ENCODE results near the gene TRPC4AP.

Gene TRPC4AP

DNA sequence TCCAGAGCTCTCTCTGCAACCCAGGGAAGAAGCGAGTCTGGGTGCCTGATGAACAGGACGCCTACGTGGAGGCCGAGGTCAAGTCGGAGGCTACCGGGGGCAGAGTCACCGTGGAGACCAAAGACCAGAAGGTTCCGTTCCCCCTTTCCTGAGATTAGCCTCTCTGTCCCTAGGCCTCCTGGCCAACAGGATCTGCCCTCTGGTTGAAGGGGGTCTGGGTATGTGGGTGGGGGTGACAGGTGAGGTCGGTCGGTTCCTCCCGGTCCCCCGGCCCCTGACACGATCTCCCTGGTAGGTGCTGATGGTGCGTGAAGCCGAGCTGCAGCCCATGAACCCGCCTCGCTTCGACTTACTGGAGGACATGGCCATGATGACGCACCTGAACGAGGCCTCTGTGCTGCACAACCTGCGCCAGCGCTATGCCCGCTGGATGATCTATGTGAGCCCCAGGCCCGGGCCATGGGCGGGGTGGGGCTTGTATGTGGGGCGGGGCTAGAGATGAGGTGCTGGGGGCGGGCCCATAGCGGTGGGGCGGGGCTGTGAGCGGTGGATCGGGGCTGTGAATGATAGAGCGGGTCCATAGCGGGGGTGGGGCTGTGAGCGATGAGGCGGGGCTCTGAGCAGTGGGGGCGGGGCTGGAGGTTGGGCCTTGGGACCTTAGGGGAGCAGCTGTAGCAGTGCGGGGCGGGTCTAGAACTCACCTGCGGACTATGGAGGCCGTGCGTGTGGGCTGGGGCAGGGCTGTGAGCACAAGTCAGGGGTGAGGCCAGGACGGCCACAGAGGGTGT is 113.0 kb downstream of the TRPC4AP start:
- Histone ChIP-seq H3K4me3 (ENCODE audit: low read length) (no peak overlapping the region), H3K9me3 (replicated peaks; ENCODE audit: low read length) (no peaks in the 10 kb centered on the region), H3K9ac (ENCODE audit: low read depth, low read length) (no peak overlapping the region), H3K4me1 (ENCODE audit: control insufficient read depth, insufficient read depth, low read length) (no peaks in the 10 kb centered on the region), H3K36me3 (ENCODE audit: insufficient read depth, low read length) (no peaks in the 10 kb centered on the region), H3K27me3 (ENCODE audit: control insufficient read depth, insufficient read depth, low read length) (peaks cover 31% of the 10 kb centered on the region), H3K4me2 (ENCODE audit: low read length) (no peak overlapping the region)

DNA sequence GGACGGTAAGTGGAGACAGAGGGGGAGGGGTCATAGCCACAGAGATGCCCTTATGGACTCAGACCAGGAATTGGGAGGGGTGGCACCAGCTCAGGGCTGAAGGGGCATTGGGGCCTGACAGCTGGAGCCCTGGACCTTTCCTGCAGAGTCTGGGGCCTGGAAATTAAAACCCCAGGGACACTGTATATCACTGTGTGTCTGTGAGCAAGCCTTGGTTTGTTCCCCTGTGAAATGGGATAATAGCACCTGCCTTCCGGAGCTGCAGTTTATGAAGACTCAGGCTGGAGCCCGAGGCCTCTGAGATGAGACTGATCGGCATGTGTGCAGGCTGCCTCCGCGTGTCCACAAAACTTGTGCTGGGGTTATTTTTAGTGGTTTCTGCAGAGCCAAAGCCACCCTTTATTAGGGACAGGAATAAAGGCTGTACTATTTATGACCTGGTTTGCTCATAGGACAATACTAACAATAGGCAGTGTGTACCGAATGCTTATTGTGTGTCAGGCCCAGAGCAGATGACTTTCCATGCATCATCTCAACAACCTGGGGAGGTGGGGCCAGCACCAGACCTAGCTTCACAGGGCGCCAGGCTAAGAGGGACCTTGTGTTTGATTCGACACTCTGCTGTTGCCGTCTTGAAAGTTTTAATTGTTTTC is 114.4 kb downstream of the TRPC4AP start:
- Histone ChIP-seq H3K36me3 (ENCODE audit: insufficient read depth, low read length) (no peaks in the 10 kb centered on the region), H3K4me1 (ENCODE audit: control insufficient read depth, insufficient read depth, low read length) (no peaks in the 10 kb centered on the region), H3K4me2 (ENCODE audit: low read length) (no peak overlapping the region), H3K9ac (ENCODE audit: low read depth, low read length) (no peak overlapping the region), H3K27me3 (ENCODE audit: control insufficient read depth, insufficient read depth, low read length) (peaks cover 27% of the 10 kb centered on the region), H3K9me3 (replicated peaks; ENCODE audit: low read length) (no peaks in the 10 kb centered on the region), H3K4me3 (ENCODE audit: low read length) (no peak overlapping the region)

DNA sequence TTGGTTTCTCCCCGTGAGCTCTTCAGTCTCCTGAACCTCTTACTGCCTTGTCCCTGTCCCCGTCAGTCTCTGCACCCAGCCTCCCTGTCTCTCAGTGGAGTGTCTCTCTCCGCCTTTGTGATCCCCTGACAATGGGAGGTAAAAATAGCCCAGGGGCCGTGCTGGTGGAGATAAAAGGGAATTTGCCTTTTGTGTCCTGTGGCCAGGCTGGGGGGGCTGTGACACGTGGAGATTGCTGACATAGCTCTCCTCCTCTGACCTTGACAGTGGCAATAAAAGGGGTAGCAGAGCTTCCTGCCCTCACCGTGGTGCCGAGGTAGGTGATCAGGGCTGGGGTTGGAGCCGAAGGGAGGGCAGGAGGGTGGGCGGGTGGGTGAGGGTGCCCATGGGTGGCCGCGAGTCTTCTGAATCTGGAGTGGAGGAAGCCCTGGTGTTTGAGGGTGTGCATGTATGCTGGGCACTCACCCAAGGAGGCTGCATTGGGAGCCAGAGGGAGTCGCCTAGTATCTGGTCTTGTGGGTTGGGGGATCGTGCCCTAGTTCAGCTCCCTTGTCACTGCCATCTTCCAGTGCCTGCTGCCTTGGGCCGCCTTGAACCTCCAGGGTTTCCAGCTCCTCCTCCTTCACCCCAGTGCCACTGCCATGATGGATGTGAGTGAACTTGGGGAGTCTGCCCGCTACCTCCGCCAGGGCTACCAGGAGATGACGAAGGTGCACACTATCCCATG is 115.1 kb downstream of the TRPC4AP start:
- Histone ChIP-seq H3K4me1 (ENCODE audit: control insufficient read depth, insufficient read depth, low read length) (no peaks in the 10 kb centered on the region), H3K9ac (ENCODE audit: low read depth, low read length) (no peak overlapping the region), H3K9me3 (replicated peaks; ENCODE audit: low read length) (no peaks in the 10 kb centered on the region), H3K4me3 (ENCODE audit: low read length) (no peak overlapping the region), H3K4me2 (ENCODE audit: low read length) (no peak overlapping the region), H3K36me3 (ENCODE audit: insufficient read depth, low read length) (no peaks in the 10 kb centered on the region), H3K27me3 (ENCODE audit: control insufficient read depth, insufficient read depth, low read length) (peaks cover 24% of the 10 kb centered on the region)

- H3K27me3 ChIP-seq (ENCODE audit: control insufficient read depth, insufficient read depth, low read length): peaks cover 33% of the 10 kb centered on the region
- no peaks in the 10 kb centered on the region for H3K9me3 ChIP-seq (replicated peaks; ENCODE audit: low read length)
- no peaks in the 10 kb centered on the region for H3K36me3 ChIP-seq (ENCODE audit: insufficient read depth, low read length)
- H3K9ac ChIP-seq (ENCODE audit: low read depth, low read length): no peak overlapping the region
- H3K4me3 ChIP-seq (ENCODE audit: low read length): no peak overlapping the region
- H3K4me1 ChIP-seq (ENCODE audit: control insufficient read depth, insufficient read depth, low read length): no peaks in the 10 kb centered on the region
- no peak overlapping the region for H3K4me2 ChIP-seq (ENCODE audit: low read length)
Observed at GRCh38 chr20:34976286-34976685, 116.3 kb downstream of the TRPC4AP start.

DNA sequence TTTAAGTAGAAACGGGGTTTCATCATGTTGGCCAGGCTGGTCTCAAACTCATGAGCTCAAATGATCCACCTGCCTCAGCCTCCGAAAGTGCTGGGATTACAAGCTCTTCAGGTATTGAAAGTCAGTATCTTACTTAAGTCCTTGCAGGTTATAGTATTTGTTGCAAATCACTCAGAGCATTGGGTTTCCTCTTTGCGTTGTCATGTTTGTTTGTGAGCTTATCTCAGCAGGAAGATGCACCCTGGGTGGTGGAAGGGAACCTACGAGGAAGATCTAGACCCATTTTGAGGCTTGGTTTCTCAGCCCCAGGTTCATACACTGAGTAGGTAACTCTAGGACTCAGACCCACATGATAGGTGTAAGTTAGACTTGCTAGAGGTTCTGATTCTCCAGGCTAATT is 118.4 kb downstream of the TRPC4AP start:
- Histone ChIP-seq H3K4me1 (ENCODE audit: control insufficient read depth, insufficient read depth, low read length) (no peaks in the 10 kb centered on the region), H3K9me3 (replicated peaks; ENCODE audit: low read length) (no peaks in the 10 kb centered on the region), H3K9ac (ENCODE audit: low read depth, low read length) (no peak overlapping the region), H3K4me3 (ENCODE audit: low read length) (no peak overlapping the region), H3K27me3 (ENCODE audit: control insufficient read depth, insufficient read depth, low read length) (peaks cover 33% of the 10 kb centered on the region), H3K4me2 (ENCODE audit: low read length) (no peak overlapping the region), H3K36me3 (ENCODE audit: insufficient read depth, low read length) (no peaks in the 10 kb centered on the region)

- Histone ChIP-seq H3K36me3 (ENCODE audit: insufficient read depth, low read length) (no peaks in the 10 kb centered on the region), H3K9ac (ENCODE audit: low read depth, low read length) (no peak overlapping the region), H3K4me3 (ENCODE audit: low read length) (no peak overlapping the region), H3K9me3 (replicated peaks; ENCODE audit: low read length) (no peaks in the 10 kb centered on the region), H3K27me3 (ENCODE audit: control insufficient read depth, insufficient read depth, low read length) (peaks cover 28% of the 10 kb centered on the region), H3K4me1 (ENCODE audit: control insufficient read depth, insufficient read depth, low read length) (no peaks in the 10 kb centered on the region), H3K4me2 (ENCODE audit: low read length) (no peak overlapping the region)
Observed at GRCh38 chr20:34971561-34972235, 120.9 kb downstream of the TRPC4AP start.

DNA sequence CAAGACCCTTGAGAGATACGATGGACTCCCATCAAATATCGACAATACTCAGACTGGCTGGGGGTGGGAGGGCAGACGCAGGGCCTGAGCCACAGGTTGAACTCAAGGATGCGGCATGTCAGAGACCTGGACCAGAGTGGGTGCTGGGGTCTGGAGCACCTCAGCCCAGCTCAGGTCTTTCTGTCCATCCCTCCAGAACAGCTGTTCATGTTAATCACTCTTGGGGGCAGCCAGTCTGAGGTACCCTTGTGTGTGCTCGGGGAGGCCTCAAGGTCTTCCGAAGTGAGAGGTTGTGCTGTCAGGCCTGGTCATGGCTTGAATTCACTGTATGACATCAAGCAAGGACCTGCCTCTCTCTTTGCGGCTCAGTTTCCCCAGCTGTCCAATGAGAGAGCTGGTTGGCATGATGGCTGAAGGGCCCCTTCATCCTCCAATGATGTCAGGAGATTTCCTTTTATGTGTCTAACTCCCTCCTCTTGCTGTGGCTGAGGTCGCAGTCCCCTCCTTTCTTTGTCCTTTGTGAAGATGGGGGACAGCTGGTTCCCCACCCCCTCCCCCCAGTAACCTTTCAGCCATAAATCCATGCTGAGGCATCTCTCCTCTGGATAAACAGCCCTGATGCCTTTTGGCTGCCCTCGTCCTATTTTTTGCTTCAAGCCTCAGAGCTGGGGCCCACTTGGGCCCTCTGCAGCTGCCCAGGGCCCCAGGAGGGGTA is 121.6 kb downstream of the TRPC4AP start:
- Histone ChIP-seq H3K9me3 (replicated peaks; ENCODE audit: low read length) (no peaks in the 10 kb centered on the region), H3K4me2 (ENCODE audit: low read length) (no peak overlapping the region), H3K36me3 (ENCODE audit: insufficient read depth, low read length) (no peaks in the 10 kb centered on the region), H3K4me3 (ENCODE audit: low read length) (no peak overlapping the region), H3K9ac (ENCODE audit: low read depth, low read length) (no peak overlapping the region), H3K27me3 (ENCODE audit: control insufficient read depth, insufficient read depth, low read length) (peaks cover 21% of the 10 kb centered on the region), H3K4me1 (ENCODE audit: control insufficient read depth, insufficient read depth, low read length) (no peaks in the 10 kb centered on the region)

DNA sequence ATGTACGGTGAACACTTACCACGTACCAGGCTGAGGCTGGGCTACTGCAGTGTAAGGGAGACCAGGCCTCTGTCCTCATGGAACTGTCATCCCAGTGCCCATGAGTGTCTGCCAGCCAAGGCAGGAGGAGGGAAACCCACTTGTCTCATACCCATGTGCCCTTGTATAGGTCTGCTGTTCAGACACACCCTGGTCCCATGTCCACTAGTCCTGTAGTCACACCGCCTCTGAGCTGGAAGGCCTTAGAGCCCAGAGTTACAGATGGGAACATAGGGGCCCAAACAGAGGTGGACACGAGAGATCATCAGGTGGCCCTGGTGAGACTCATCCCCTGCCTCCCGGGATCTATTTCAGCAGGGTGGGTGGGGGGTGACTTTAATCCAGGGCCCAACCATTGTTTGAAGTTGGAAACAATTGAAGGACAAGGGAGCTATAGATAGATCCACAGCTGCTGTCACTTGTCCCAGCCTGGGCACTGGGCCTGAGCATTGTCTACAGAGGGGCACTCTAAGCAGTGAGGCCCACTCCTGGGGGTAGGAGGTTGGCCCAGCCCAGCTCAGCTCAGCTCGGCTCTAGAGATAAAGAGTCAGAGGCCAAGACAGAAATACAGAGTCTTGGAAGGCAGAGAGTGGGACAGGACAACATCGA is 122.3 kb downstream of the TRPC4AP start:
- Histone ChIP-seq H3K9ac (ENCODE audit: low read depth, low read length) (no peak overlapping the region), H3K4me2 (ENCODE audit: low read length) (no peak overlapping the region), H3K36me3 (ENCODE audit: insufficient read depth, low read length) (no peaks in the 10 kb centered on the region), H3K4me1 (ENCODE audit: control insufficient read depth, insufficient read depth, low read length) (no peaks in the 10 kb centered on the region), H3K9me3 (replicated peaks; ENCODE audit: low read length) (no peaks in the 10 kb centered on the region), H3K27me3 (ENCODE audit: control insufficient read depth, insufficient read depth, low read length) (peaks cover 18% of the 10 kb centered on the region), H3K4me3 (ENCODE audit: low read length) (no peak overlapping the region)

- H3K4me2 ChIP-seq (ENCODE audit: low read length): no peak overlapping the region
- no peak overlapping the region for H3K9ac ChIP-seq (ENCODE audit: low read depth, low read length)
- H3K27me3 ChIP-seq (ENCODE audit: control insufficient read depth, insufficient read depth, low read length): peaks cover 9% of the 10 kb centered on the region
- no peaks in the 10 kb centered on the region for H3K36me3 ChIP-seq (ENCODE audit: insufficient read depth, low read length)
- no peak overlapping the region for H3K4me3 ChIP-seq (ENCODE audit: low read length)
- no peaks in the 10 kb centered on the region for H3K4me1 ChIP-seq (ENCODE audit: control insufficient read depth, insufficient read depth, low read length)
- H3K9me3 ChIP-seq (replicated peaks; ENCODE audit: low read length): no peaks in the 10 kb centered on the region
Observed at GRCh38 chr20:34968042-34968775, 124.4 kb downstream of the TRPC4AP start.

DNA sequence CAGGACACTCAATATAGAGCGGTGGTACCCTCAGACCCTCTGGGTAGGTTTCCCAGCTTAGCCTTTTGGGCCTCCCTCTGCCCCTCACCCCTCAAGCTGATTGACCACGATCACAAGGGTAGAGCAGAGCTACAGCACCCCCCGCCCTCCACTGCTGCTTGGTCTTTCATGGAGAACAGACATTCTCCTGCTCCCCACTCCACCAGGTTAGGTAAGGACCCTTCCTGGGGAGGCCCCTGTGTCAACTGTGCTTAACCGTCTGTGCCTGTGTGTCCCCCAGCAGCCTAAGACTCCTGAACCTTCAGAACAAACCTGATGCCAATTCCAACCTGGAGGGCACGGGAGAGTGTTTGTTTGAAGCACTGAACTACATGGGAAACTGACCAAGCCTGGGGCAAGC is 125.2 kb downstream of the TRPC4AP start:
- no peak overlapping the region for H3K4me2 ChIP-seq (ENCODE audit: low read length)
- H3K9ac ChIP-seq (ENCODE audit: low read depth, low read length): no peak overlapping the region
- peaks cover 8% of the 10 kb centered on the region for H3K27me3 ChIP-seq (ENCODE audit: control insufficient read depth, insufficient read depth, low read length)
- H3K9me3 ChIP-seq (replicated peaks; ENCODE audit: low read length): no peaks in the 10 kb centered on the region
- H3K4me3 ChIP-seq (ENCODE audit: low read length): no peak overlapping the region
- no peaks in the 10 kb centered on the region for H3K36me3 ChIP-seq (ENCODE audit: insufficient read depth, low read length)
- no peaks in the 10 kb centered on the region for H3K4me1 ChIP-seq (ENCODE audit: control insufficient read depth, insufficient read depth, low read length)
